Pancreas (tissue), 10 donors: ENCODE measurements around the gene CD46. TPM values are rescaled to one million over a fixed set of nuclear protein-coding genes. Genes with fewer than 3 reads are reported as not detected.
A peak's percentile ranks its signal among the peaks of the same experiment; 100 is the strongest.
"Not testable (repeated sequence)": the region's sequence is repeated elsewhere in the genome, so short reads cannot be mapped to it uniquely, and the experiment has no call there.

Experiments used
- ATAC-seq, 4 donors: fragments of 200-7000 bp; cut with Tn5 transposase; one replicate each; pipeline versions ENCODE4 v1.8.0 to v1.9.1; 2020; ENCODE audit warnings: mild to moderate bottlenecking in 4 of 4, moderate library complexity in 4 of 4
- DNase-seq, 6 donors: peaks; one replicate each; pipeline ENCODE4 v3.0.0-alpha.2; 2020
- FAIRE-seq: peaks from 2 replicates; lab custom pipeline; 2012; peaks lifted over from hg19 to GRCh38; lab: Jason Lieb, UNC
- H3K27ac ChIP-seq, 4 donors: fragments of 200-600 bp; sonication (generic); 1 replicate in 3 of 4; 2 replicates in 1 of 4; pipeline versions ENCODE4 v1.5.0 to v1.8.0; 2020
- H3K27me3 ChIP-seq, 4 donors: fragments of 200-600 bp; one replicate each; pipeline ENCODE4 v1.8.0; 2021
- H3K36me3 ChIP-seq, 3 donors: fragments of 200-600 bp; sonication (generic) in 1 of 3; one replicate each; pipeline versions ENCODE4 v1.5.0 to v1.8.0; 2020 to 2021
- H3K4me1 ChIP-seq, 3 donors: fragments of 200-600 bp; one replicate each; pipeline ENCODE4 v1.8.0; 2021
- H3K4me3 ChIP-seq, 4 donors: fragments of 200-600 bp; sonication (generic) in 2 of 4; one replicate each; pipeline versions ENCODE4 v1.5.0 to v1.8.0; 2020 to 2021
- H3K9me3 ChIP-seq, 4 donors: fragments of 200-600 bp; one replicate each; pipeline ENCODE4 v1.8.0; 2021
- CTCF ChIP-seq, 4 donors: fragments of 200-600 bp; sonication (generic) in 3 of 4; IDR thresholded peaks; one replicate each; pipeline versions ENCODE4 v1.5.0 to v1.8.0; 2021; ENCODE audit warnings: antibody characterized with exemption in 4 of 4
- WGBS, 2 donors: extraction: QIAGEN DNeasy Blood & Tissue Kit; methylation state at CpG; one replicate each; pipeline ENCODE4 v1.1.7; 2013; 5-methylcytosine and 5-hydroxymethylcytosine counted together
- intact Hi-C, 3 donors: fragments of 100-400 bp; cut with DNase I; formaldehyde crosslinking; loops; one replicate each; pipeline versions ENCODE4 v1.11.1 to v1.14.2; 2022
- polyA plus RNA-seq, 2 donors: library from polyadenylated mRNA; stranded (reverse); fragments of 200-250 nt; gene quantifications; one replicate each; pipeline ENCODE4 v1.2.3, GENCODE V29; 2013
- total RNA-seq, 6 donors: library from RNA; stranded (reverse); fragmentation: NEBNext Ultra II Directional in 4 of 6; extraction: Animal tissue kit (Norgen Biotek cat#: 25700) in 4 of 6; gene quantifications; one replicate each; pipeline versions ENCODE4 v1.2.1 to v1.2.4, GENCODE V29; 2021 to 2023
- donor health status: healthy with polysubstance abuse.
- donor health status: DM: no; HTN: no; CAD: no; lungs with moderate emphysema.
- donor health status: DM: no; HTN: no; CAD: no.
- donor health status: control.
- donor health status: control.
- donor health status: Bipolar disorder and iron deficiency.
- donor health status: DM: yes; HTN: yes; CAD: no.
- donor health status: DM: no; HTN: no; CAD: no.
- donor health status: DM: no; HTN: no; CAD: no.
- donor health status: DM: yes; HTN: yes; CAD: no.

CD46 gene
- total and polyA plus RNA-seq, 8 donors: 59.8 to 172 (median 116) TPM

GRCh38 chr1:207747627-207748492, 4.0 kb upstream of the CD46 start:
- H3K27ac ChIP-seq: peak overlapping the region in 2 of 4 donors; percentile 0 to 42
- no peaks in the 10 kb centered on the region for H3K9me3 ChIP-seq
- WGBS, 2 donors: 92 to 95% methylated on average over 15 of the region's 15 CpGs
- ATAC-seq (no peak), DNase-seq (no peak), FAIRE-seq (no peak)
- no peaks in the 10 kb centered on the region for H3K27me3 ChIP-seq
- intact Hi-C loops: no loop called here
- H3K4me1 ChIP-seq: peaks cover 0 to 23% (median 21%) of the 10 kb centered on the region in 3 donors
- no peak for TF ChIP-seq CTCF (IDR thresholded peaks at IDR 0.05)
- no peak overlapping the region for H3K4me3 ChIP-seq
- no peaks in the 10 kb centered on the region for H3K36me3 ChIP-seq

- DNase-seq: no peak
- no peaks in the 10 kb centered on the region for H3K9me3 ChIP-seq
- peak overlapping the region in 1 of 4 donors; percentile 42 for H3K27ac ChIP-seq
- H3K4me3 ChIP-seq: no peak overlapping the region
- FAIRE-seq: no peak
- no peaks in the 10 kb centered on the region for H3K36me3 ChIP-seq
- TF ChIP-seq CTCF (IDR thresholded peaks at IDR 0.05): no peak
- no peaks in the 10 kb centered on the region for H3K27me3 ChIP-seq
- no peak for ATAC-seq
- H3K4me1 ChIP-seq: peaks cover 0 to 29% (median 26%) of the 10 kb centered on the region in 3 donors
- intact Hi-C loops: no loop called here
- 40 to 55% methylated on average over 2 of the region's 2 CpGs for WGBS, 2 donors
These were observed 2.9 kb upstream of the CD46 start for GRCh38 chr1:207748737-207749528.

GRCh38 chr1:207750631-207751305, 1.1 kb upstream of the CD46 start:
- DNase-seq (no peak), FAIRE-seq (no peak), ATAC-seq (peak; percentile 2 to 7 (median 5))
- 4 to 11% methylated on average over 5 of the region's 5 CpGs for WGBS, 2 donors
- TF ChIP-seq CTCF (IDR thresholded peaks at IDR 0.05): no peak
- Histone ChIP-seq H3K9me3 (no peaks in the 10 kb centered on the region), H3K27me3 (no peaks in the 10 kb centered on the region), H3K4me3 (peak overlapping the region in 3 of 4 donors; percentile 85 to 92 (median 91)), H3K4me1 (peaks cover 9 to 46% (median 43%) of the 10 kb centered on the region in 3 donors), H3K27ac (peak overlapping the region; percentile 77 to 95 (median 92)), H3K36me3 (no peaks in the 10 kb centered on the region)
- intact Hi-C loops: no loop called here

GRCh38 chr1:207751463-207751789, 428 bp upstream of the CD46 start:
- Histone ChIP-seq H3K27ac (peak overlapping the region; percentile 77 to 95 (median 92)), H3K4me3 (peak overlapping the region in 3 of 4 donors; percentile 85 to 92 (median 91)), H3K4me1 (peaks cover 9 to 50% (median 49%) of the 10 kb centered on the region in 3 donors)
- DNase-seq, H3K9me3 ChIP-seq, intact Hi-C loops, FAIRE-seq, H3K27me3 ChIP-seq, H3K36me3 ChIP-seq: not testable (repeated sequence)
- ATAC-seq: peak in 1 of 4 donors; percentile 1
- 0 to 5% methylated on average over 7 of the region's 7 CpGs for WGBS, 2 donors
